ENCODE measurements around the gene CASZ1. TPM values are rescaled to one million over a fixed set of nuclear protein-coding genes. Genes with fewer than 3 reads are reported as not detected.

Gene CASZ1
- total RNA-seq, 1 donor from 2014 or later = 0.62 TPM

DNA sequence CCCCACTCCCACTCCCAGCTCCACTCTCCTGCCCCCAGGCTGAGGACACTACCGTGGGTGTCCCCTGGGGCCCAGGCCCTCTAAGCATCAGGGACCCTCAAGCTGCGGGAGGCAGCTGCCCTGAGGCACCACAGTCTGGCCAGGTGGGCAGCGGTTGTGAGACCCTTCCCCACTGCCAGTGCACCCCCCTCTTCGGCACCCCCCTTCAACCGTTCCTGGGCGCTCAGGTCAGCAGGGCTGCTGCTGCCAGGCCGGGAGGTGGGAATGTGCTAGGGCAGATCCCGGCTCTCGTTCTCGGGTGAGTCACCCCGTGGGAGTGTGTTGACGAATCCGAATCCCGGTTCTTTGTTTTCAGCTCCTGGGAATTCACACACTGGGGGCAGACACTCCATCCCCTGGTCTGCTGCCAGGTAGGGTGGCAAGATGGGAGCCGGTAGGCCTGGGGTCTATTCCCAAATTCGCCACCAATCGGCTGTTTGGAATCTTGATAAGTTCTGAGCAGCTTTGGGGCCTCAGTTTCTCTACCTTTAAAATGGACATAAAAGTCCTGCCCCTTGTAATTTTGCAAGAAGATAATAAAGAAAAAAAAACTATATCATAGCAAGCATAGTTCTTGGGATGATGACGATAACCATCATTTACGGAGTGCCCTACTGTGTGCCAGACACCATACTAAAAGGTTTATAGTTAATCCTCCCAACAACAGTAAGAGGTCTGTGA is 28.5 kb upstream of the CASZ1 start:
- DNase-seq = no peak

- no peak for DNase-seq
These were observed 26.6 kb upstream of the CASZ1 start for GRCh38 chr1:10823000-10823401.

DNA sequence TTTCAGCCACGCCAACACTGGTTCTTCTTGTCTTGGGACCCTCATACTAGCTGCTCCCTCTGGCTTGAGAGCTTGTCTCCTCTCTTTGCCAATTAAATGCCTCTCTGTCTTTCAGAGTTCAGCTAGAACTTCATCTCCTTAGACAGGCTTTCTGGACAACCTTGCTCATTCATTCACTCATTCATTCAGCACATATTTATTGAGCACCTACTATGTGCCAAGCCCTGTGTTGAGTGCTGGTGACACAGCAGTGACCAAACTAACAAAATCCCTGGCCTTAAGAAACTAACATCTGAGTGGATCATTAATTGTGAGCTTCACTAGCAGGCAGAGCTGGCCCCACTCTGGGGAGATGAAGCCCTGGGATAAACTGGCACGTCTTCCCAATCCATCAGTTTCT is 24.9 kb upstream of the CASZ1 start:
- DNase-seq = no peak

DNA sequence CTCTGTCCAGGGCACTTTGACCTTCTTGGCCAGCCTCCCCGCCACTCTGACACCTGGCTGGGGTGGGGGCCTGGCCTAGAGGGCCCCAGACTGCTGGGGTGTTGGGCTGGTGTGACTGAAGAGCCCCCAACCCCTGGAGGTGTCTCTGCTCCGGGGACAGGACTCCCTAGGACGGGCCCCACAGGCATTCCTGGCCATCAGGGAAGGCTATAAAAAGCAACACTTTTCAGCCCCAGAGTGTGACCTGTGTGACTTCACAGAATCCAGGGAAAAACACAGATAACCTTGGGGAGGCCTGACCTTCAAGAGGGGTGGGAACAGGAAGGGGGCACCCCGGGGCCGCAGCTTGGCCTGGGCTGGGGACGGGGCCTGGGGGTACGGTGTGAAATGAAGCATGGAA is 24.0 kb upstream of the CASZ1 start:
- DNase-seq = no peak

DNA sequence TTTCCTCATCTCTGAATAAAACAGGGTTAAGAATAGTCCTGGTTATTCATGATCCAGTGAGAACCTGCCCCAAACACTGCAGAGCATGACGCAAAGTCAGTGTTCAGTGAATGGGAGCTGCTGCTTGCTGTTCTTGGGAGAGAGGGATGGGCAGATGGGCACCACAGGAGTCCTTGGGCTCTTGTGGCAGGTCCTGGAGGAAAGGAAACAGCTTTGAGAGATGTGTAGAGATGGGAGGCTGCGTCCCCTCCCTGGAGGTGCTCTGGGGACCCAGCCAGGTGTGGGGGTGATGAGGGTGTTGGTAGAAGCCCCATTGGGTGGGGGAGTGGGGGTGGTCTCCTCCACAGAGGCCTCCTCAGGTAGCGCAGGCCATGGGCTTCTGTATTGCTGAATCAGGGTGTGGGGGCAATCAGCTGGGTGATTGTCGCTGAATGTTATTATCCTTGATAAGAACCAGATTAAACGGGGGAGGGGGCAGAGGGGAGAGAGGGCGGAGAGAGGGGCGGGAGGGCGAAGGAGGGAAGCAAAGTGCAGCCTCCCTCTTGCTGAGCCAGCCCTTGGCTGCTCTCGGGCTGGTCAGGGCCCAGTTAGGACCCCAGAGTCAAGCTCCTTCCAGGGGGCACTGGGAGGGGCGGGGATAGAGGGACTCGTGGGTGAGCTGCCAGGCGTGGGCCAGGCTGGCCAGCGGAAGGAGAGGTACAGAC is 22.9 kb upstream of the CASZ1 start:
- no peak for DNase-seq

GRCh38 chr1:10818262-10819197 is 22.1 kb upstream of the CASZ1 start:
- no peak for DNase-seq

DNA sequence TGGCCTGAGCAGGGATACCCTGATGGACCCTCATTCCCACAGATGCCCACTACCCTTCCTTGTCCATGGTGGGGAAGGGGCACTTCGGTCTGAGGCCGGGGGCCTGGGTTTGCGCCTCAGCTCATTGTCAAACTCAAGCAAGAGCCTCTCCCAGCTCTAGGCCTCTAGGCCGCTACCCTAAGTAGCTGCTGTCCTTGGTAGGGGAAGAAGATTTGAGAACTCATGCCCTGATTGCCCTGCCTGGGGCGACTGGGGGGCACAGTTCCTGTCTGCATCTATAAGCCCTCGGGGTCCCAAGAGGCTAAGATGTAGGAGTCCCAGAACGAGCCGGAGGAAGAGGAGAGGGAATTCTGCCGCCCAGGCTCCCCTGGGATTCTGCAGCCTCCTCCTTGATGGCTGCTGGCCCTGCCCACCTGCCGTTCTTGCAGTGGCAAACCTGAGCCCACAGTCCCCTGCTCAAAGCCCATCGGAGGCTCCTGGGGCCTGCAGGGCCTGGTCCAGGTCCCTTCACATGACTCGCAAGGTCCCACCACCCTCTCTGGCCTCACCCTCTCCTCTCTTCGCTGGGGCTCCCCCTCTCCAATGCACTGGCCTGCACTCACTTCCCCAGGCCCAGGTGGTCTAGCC is 20.4 kb upstream of the CASZ1 start:
- DNase-seq = no peak

DNA sequence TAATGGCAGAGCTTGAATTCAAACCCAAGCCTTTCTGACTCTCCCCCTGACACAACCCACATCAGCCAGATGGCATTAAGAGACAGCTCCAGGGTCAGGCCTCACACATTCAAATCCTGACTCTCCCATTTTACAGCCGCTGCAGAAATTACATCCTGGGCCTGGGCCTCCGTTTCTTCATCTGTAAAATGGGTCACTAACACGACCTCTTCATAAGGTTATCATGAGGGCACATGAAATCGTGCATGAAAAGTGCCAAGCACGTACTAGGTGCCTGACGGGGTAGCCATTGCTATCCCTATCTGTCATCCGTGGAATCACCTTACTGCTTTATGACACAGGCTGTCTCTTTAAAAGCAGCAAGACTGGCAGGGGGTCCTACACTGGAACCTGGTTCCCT is 19.8 kb upstream of the CASZ1 start:
- no peak for DNase-seq

DNA sequence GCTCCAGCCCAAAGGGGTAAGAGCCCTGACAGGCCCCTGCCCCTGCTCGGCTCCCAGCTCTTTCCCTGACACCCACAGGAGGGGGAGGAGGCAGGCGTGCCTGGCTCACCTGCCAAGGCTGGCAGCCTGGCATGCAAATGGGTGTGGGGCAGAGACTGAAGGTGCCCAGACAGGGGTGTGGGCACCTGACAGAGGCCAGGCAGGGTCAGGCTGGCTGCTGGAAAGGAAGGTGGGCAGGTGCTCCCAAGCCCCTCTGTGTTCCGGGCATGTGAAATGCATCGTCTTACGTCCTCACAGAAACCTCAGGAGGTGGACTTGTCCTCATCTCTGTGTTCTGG is 19.4 kb upstream of the CASZ1 start:
- DNase-seq = no peak

- DNase-seq = no peak
These were observed 18.8 kb upstream of the CASZ1 start for GRCh38 chr1:10814976-10815857.

DNA sequence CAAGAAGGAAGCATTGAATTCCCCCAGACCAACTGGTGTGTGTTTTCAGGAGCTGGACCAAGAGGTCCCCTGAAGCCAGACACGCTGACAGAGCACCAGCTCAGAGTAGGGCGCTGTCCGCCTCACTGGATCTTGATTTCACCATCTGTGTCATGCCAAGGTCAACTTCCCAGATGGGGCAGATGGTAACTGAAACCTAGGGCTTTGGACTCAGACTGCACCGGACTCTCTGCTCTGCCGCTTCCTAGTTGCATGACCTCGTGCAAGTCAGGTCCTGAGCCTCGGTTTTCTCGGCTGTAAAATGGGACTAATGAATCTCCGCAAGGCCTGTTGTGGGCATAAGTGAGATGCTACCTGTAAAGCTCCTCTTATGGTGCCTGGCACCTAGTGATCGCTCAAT is 17.9 kb upstream of the CASZ1 start:
- DNase-seq = no peak

DNA sequence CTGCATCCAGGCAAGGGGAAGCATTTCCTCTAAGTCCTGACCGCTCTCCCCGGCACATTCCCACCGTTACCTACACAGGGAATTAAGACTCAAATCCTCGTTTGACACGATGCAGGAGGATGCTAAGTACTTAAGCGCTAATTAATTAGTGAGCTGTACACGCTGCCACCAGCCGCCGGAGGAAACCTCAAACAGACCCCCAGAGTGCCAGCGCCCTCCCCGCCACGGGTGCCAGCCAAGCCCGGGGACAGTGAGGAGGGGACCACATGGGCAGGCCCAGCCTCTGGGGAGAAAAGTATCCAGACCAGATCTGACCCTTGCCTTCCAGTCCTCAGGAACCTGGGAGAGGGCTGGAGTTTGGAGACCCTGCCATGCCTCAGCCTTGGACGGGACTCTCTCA is 17.4 kb upstream of the CASZ1 start:
- DNase-seq = no peak

DNA sequence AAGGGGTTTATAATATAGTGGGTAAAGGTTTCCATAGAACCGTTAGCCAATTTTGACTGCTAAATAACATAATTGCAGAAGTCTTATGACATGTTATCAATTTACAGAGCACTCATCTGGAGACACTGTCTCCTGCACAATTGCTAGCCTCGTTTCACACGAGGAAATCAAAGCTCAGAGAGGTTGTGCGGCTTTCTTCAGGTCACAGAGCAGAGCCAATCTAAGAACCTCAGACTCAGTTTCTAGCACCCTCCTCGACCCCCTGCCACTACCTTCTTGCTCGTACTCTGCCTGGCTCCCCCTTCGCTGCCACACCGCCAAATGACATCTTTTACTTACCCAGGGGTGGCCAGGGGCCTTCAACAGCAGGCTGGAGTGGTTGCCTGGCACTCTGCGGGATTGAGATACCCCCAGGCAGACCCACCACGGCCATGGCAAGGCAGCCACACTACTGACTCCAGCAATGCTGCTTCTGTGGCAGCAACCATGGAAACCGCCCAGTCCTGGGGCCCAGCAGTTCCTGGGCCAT is 16.0 kb upstream of the CASZ1 start:
- DNase-seq = no peak

- DNase-seq = no peak
These were observed 12.0 kb upstream of the CASZ1 start for GRCh38 chr1:10808441-10808840.

DNA sequence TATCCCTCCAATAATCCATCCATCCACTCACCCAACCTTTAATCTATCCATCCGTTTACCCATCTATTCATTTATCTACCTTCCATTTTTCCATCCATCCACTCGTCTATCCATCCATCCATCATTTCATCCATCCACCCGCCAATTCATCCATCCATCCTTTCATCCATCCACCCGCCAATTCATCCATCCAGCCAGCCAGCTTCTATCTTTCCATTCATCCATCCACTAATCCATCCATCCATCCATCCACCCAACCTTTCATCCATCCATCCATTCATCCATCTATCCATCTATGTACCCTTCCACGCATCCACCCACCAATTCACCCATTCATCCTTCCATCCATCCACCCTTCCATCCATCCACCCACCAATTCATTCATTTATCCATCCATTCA is 10.5 kb upstream of the CASZ1 start:
- no peak for DNase-seq

GRCh38 chr1:10803971-10804820 is 7.8 kb upstream of the CASZ1 start:
- no peak for DNase-seq

DNA sequence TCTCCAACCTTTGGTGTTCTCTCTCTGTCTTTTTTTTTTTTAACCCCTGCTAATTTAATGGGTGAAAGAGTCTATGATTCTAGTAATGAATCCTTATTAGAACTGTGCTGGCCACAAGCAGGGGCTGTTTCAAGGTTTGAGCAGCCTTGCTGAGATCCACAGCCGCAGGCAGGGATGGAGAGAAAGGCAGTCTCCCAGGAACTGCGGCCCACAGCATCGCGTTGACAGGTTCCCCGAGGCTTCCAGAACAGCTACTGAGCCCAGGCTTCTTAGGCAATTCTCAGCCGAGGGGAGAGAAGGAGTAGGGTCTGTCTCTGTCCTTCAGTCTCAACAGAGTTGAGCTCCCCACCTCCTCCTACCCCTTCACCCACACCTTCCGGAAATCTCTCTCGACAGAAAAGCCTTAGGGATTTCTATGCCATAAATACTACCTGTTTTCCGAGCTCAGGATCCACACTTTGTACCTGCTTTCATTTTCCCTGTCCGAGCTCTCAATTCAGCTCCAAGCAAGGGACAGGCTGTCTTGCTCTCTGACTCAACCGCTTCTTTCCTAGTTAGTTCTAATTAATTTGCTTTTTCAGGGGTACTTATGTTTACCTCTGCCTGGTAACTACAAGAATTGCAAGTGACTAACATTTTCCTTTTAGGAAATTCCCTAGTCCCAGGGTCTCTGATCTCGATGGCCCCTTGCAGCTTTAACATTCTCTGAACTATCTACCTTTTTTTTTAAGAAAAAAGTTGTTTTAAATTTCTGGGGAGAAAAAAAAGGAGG is 6.7 kb upstream of the CASZ1 start:
- DNase-seq = no peak

GRCh38 chr1:10800778-10801177 is 4.3 kb upstream of the CASZ1 start:
- DNase-seq = no peak

- no peak for DNase-seq
These were observed 3.3 kb upstream of the CASZ1 start for GRCh38 chr1:10799726-10800125.

Measured in occipital lobe (tissue), 2 donors.